Upper lobe of left lung (tissue), 4 donors: ENCODE data around the gene KLHL1.

Experiments used
- EP300 ChIP-seq, 4 donors: sonication (generic); formaldehyde crosslinking; IDR thresholded peaks; one replicate each; pipeline ENCODE4 v1.5.1; 2017; ENCODE audit warnings: antibody characterized with exemption in 4 of 4, control low read depth in 2 of 4
- POLR2A ChIP-seq, 4 donors: fragments of 450-650 bp; IDR thresholded peaks; one replicate each; pipeline ENCODE4 v1.5.1; 2016 to 2017; ENCODE audit warnings: antibody characterized with exemption in 4 of 4, mild to moderate bottlenecking in 2 of 4
- TF ChIP-seq, protein P1 (sequence below), 6 experiments: fragments of 450-650 bp in 4 of 6; fragments of 200-600 bp in 2 of 6; sonication (generic) in 2 of 6; IDR thresholded peaks; one replicate each; pipeline ENCODE4 v1.5.1; 2016 to 2019; ENCODE audit warnings: antibody characterized with exemption in 6 of 6

DNA sequence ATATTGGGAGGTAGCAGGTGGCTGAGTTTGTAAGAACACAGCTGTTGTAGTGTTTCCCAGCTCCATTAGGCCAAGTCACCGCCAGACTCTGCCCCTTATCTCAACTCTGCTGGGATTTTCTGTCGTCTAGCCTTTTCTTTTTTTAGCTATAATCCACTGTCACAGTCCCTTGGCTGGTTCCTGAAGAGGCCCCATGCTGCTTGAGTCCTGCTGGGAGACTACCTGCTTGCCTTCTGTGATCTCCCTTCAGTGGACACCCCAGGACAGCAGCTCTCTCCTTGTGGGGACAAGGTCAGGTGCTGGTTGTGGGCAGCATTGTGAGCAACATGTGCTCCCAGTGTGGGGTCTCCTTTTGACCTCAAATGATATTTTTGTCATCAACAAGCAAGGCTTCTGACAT, 195.6 kb downstream of the KLHL1 start:
- no peak for TF ChIP-seq POLR2A (IDR thresholded peaks at IDR 0.05)
- TF ChIP-seq, protein P1, sequence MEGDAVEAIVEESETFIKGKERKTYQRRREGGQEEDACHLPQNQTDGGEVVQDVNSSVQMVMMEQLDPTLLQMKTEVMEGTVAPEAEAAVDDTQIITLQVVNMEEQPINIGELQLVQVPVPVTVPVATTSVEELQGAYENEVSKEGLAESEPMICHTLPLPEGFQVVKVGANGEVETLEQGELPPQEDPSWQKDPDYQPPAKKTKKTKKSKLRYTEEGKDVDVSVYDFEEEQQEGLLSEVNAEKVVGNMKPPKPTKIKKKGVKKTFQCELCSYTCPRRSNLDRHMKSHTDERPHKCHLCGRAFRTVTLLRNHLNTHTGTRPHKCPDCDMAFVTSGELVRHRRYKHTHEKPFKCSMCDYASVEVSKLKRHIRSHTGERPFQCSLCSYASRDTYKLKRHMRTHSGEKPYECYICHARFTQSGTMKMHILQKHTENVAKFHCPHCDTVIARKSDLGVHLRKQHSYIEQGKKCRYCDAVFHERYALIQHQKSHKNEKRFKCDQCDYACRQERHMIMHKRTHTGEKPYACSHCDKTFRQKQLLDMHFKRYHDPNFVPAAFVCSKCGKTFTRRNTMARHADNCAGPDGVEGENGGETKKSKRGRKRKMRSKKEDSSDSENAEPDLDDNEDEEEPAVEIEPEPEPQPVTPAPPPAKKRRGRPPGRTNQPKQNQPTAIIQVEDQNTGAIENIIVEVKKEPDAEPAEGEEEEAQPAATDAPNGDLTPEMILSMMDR (IDR thresholded peaks at IDR 0.05) = no peak
- TF ChIP-seq EP300 (IDR thresholded peaks at IDR 0.05) = no peak
